GM12878 (cell line): ENCODE data around the gene FOXO3. TPM values are rescaled to one million over a fixed set of nuclear protein-coding genes. Genes with fewer than 3 reads are reported as not detected.

Source experiments
- ATF7 ChIP-seq: fragments of 450-650 bp; IDR thresholded peaks from 2 replicates; pipeline ENCODE4 v1.6.1; 2016; ENCODE audit warnings: low read depth, mild to moderate bottlenecking
- BMI1 ChIP-seq: fragments of 450-650 bp; IDR thresholded peaks from 2 replicates; pipeline ENCODE4 v1.6.1; 2016; ENCODE audit warnings: mild to moderate bottlenecking, moderate library complexity, borderline replicate concordance
- CBX3 ChIP-seq: fragments of 200-600 bp; sonication (generic); IDR thresholded peaks from 2 replicates; pipeline ENCODE4 v1.6.1; 2016; ENCODE audit warnings: low read depth, borderline replicate concordance
- CBX5 ChIP-seq: sonication (generic); IDR thresholded peaks from 2 replicates; pipeline ENCODE4 v1.6.1; 2016; ENCODE audit warnings: low read depth, moderate library complexity, mild to moderate bottlenecking, inconsistent platforms
- CEBPZ ChIP-seq: fragments of 150-350 bp; IDR thresholded peaks from 2 replicates; pipeline ENCODE4 v1.6.1; 2016; ENCODE audit warnings: low read depth, low read length
- FOXM1 ChIP-seq: IDR thresholded peaks from 2 replicates; pipeline ENCODE4 v1.6.1; 2012; ENCODE audit warnings: low read depth, mild to moderate bottlenecking, inconsistent platforms, low read length, moderate library complexity
- HCFC1 ChIP-seq: fragments of 150-350 bp; IDR thresholded peaks from 2 replicates; pipeline ENCODE4 v1.6.1; 2014; ENCODE audit warnings: low read length
- HDAC2 ChIP-seq: fragments of 200-600 bp; sonication (generic); IDR thresholded peaks from 2 replicates; pipeline ENCODE4 v1.6.1; 2017
- IKZF2 ChIP-seq, 2 experiments: fragments of 450-650 bp; IDR thresholded peaks; 2 replicates each; pipeline ENCODE4 v1.6.1; 2017; ENCODE audit warnings: mild to moderate bottlenecking in 2 of 2, moderate library complexity in 2 of 2
- KAT2A ChIP-seq: conservative IDR thresholded peaks from 2 replicates; pipeline ENCODE4 v1.6.1; 2011; ENCODE audit warnings: low read depth, low read length; ENCODE audit not compliant: control insufficient read depth
- KLF5 ChIP-seq: fragments of 450-650 bp; IDR thresholded peaks from 2 replicates; pipeline ENCODE4 v1.6.1; 2014; ENCODE audit warnings: mild to moderate bottlenecking; ENCODE audit not compliant: partially characterized antibody
- MTA2 ChIP-seq: fragments of 450-650 bp; IDR thresholded peaks from 2 replicates; pipeline ENCODE4 v1.6.1; 2016; ENCODE audit warnings: low read depth, mild to moderate bottlenecking, moderate library complexity
- NFYA ChIP-seq: IDR thresholded peaks from 2 replicates; pipeline ENCODE4 v1.6.1; 2011; ENCODE audit warnings: low read depth, mild to moderate bottlenecking, low read length, improper control_type of control experiment, borderline replicate concordance
- NFYB ChIP-seq: IDR thresholded peaks from 2 replicates; pipeline ENCODE4 v1.6.1; 2011; ENCODE audit warnings: low read depth, mild to moderate bottlenecking, low read length, improper control_type of control experiment, moderate library complexity; ENCODE audit not compliant: insufficient read depth
- NKRF ChIP-seq: fragments of 450-650 bp; conservative IDR thresholded peaks from 2 replicates; pipeline ENCODE4 v1.6.1; 2017; ENCODE audit warnings: mild to moderate bottlenecking, moderate library complexity
- NRF1 ChIP-seq: conservative IDR thresholded peaks from 2 replicates; pipeline ENCODE4 v1.6.1; 2011; ENCODE audit warnings: mild to moderate bottlenecking, low read depth, low read length, improper control_type of control experiment
- RAD51 ChIP-seq: fragments of 450-650 bp; IDR thresholded peaks from 2 replicates; pipeline ENCODE4 v1.6.1; 2016; ENCODE audit warnings: moderate library complexity, mild to moderate bottlenecking, inconsistent platforms
- RBBP5 ChIP-seq: fragments of 200-600 bp; sonication (generic); conservative IDR thresholded peaks from 2 replicates; pipeline ENCODE4 v1.6.1; 2016
- RFX5 ChIP-seq: IDR thresholded peaks from 2 replicates; pipeline ENCODE4 v1.6.1; 2011; ENCODE audit warnings: low read depth, low read length, improper control_type of control experiment
- SMC3 ChIP-seq: IDR thresholded peaks from 2 replicates; pipeline ENCODE4 v1.6.1; 2011; ENCODE audit warnings: low read length, improper control_type of control experiment, borderline replicate concordance
- STAT1 ChIP-seq: fragments of 450-650 bp; conservative IDR thresholded peaks from 2 replicates; pipeline ENCODE4 v1.6.1; 2014; ENCODE audit warnings: antibody characterized with exemption, mild to moderate bottlenecking
- TARDBP ChIP-seq: IDR thresholded peaks from 2 replicates; pipeline ENCODE4 v1.6.1; 2016; ENCODE audit warnings: borderline replicate concordance
- USF1 ChIP-seq: IDR thresholded peaks from 2 replicates; pipeline ENCODE4 v1.6.1; 2011; ENCODE audit warnings: borderline replicate concordance, low read depth, mild to moderate bottlenecking, moderate library complexity, mixed read lengths, low read length; ENCODE audit not compliant: insufficient read depth; ENCODE audit errors: extremely low read length
- ZBED1 ChIP-seq: IDR thresholded peaks from 2 replicates; pipeline ENCODE4 v1.6.1; 2016; ENCODE audit warnings: borderline replicate concordance
- ZNF217 ChIP-seq: fragments of 450-650 bp; IDR thresholded peaks from 2 replicates; pipeline ENCODE4 v1.6.1; 2017; ENCODE audit warnings: antibody characterized with exemption, mild to moderate bottlenecking
- ZNF24 ChIP-seq: fragments of 450-650 bp; IDR thresholded peaks from 2 replicates; pipeline ENCODE4 v1.6.1; 2017; ENCODE audit warnings: antibody characterized with exemption, mild to moderate bottlenecking
- ZNF384 ChIP-seq: IDR thresholded peaks from 2 replicates; pipeline ENCODE4 v1.6.1; 2012; ENCODE audit warnings: low read depth, mild to moderate bottlenecking, low read length, improper control_type of control experiment, borderline replicate concordance
- ZZZ3 ChIP-seq: IDR thresholded peaks from 2 replicates; pipeline ENCODE4 v1.6.1; 2011; ENCODE audit warnings: low read depth; ENCODE audit not compliant: control insufficient read depth, insufficient read length
- polyA plus RNA-seq, 11 experiments: library from polyadenylated mRNA; depleted of rRNA in 4 of 11; unstranded in 6 of 11; stranded (reverse) in 5 of 11; fragments of >200 nt; fragmentation: Nextera tagmentation in 4 of 11; fragmentation: Illumina TruSeq in 1 of 11; extraction: Ambion mirVana in 4 of 11; extraction: Trizol in 1 of 11; gene quantifications; 1 replicate in 1 of 11; 2 replicates in 10 of 11; pipeline versions ENCODE4 v1.2.1 to v1.2.3, GENCODE V29; 2011 to 2016; ENCODE audit warnings: inconsistent platforms in 2 of 11, missing spikeins in 2 of 11, low read depth in 1 of 11
- total RNA-seq, 4 experiments: library from RNA; depleted of rRNA in 3 of 4; stranded (reverse); fragments of >200 nt in 3 of 4; fragmentation: Illumina TruSeq in 1 of 4; extraction: Trizol in 1 of 4; gene quantifications; 2 replicates each; pipeline versions ENCODE4 v1.2.1 to v1.2.3, GENCODE V29; 2013 to 2021

Gene FOXO3
- total and polyA plus RNA-seq, 10 of the 15 experiments (the other 5 are each of a cell fraction or from before 2014, with no cell fraction given), result 0.82 to 4.5 (median 1.7) TPM

GRCh38 chr6:108598305-108598863 lies 37.7 kb downstream of the FOXO3 start (continued):
- TF ChIP-seq NKRF (no peak), ZZZ3 (no peak), NFYB (0 out of 2 replicates have a peak, but pooled peaks have one; percentile 6), RBBP5 (no peak), STAT1 (no peak), SMC3 (no peak; the same call in 1 of the 2 replicates), HDAC2 (no peak), NRF1 (no peak), CBX3 (no peak), KAT2A (no peak), BMI1 (peak; percentile 67), ZNF217 (no peak), ATF7 (0 out of 2 replicates have a peak, but pooled peaks have one; percentile 34), CEBPZ (no peak), NFYA (no peak), FOXM1 (peak; percentile 98), RAD51 (no peak), ZNF384 (peak; percentile 55; the same call in 1 of the 2 replicates), MTA2 (peak; percentile 84), IKZF2 (IDR thresholded peaks at IDR 0.05) (peak; percentile 83 to 91), HCFC1 (no peak), RFX5 (peak; percentile 67; the same call in 1 of the 2 replicates), TARDBP (no peak), CBX5 (0 out of 2 replicates have a peak, but pooled peaks have one; percentile 66), ZBED1 (no peak), USF1 (no peak), ZNF24 (peak; percentile 42), KLF5 (peak; percentile 57)
